ENCODE results near the gene PDE7B.
A peak's percentile ranks its signal among the peaks of the same experiment; 100 is the strongest.

Gene PDE7B

GRCh38 chr6:135895231-135895911 lies 43.9 kb downstream of the PDE7B start:
- TF ChIP-seq, protein P1, sequence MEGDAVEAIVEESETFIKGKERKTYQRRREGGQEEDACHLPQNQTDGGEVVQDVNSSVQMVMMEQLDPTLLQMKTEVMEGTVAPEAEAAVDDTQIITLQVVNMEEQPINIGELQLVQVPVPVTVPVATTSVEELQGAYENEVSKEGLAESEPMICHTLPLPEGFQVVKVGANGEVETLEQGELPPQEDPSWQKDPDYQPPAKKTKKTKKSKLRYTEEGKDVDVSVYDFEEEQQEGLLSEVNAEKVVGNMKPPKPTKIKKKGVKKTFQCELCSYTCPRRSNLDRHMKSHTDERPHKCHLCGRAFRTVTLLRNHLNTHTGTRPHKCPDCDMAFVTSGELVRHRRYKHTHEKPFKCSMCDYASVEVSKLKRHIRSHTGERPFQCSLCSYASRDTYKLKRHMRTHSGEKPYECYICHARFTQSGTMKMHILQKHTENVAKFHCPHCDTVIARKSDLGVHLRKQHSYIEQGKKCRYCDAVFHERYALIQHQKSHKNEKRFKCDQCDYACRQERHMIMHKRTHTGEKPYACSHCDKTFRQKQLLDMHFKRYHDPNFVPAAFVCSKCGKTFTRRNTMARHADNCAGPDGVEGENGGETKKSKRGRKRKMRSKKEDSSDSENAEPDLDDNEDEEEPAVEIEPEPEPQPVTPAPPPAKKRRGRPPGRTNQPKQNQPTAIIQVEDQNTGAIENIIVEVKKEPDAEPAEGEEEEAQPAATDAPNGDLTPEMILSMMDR (IDR thresholded peaks at IDR 0.05; ENCODE audit: low read depth, low read length), result no peak
- no peak for DNase-seq (ENCODE audit: low read depth in 2 of 2)
- no peak overlapping the region for H3K4me3 ChIP-seq (replicated peaks in 1 of 2; ENCODE audit: low read depth in 2 of 2, low read length in 2 of 2)

DNA sequence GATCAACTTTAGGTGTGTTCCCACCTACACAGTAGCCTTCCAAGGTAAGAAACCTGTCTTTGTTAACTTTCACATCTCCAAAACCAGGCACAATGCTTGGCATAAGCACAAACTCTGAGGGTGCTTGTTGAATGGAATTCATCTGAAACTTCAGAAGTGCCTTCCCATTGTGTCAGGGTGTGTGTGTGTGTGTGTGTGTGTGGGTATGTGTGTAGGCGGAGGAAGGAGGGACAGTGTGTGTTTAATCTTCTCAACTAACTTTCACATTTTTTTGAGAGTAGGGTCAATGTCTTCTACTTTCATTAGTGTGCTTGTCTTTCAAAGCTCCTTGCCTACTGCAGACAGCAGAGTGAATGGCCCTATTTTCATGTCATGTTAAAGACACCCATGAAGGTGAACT lies 45.6 kb downstream of the PDE7B start:
- DNase-seq (ENCODE audit: low read depth in 2 of 2), result no peak

GRCh38 chr6:135901774-135902524 lies 50.4 kb downstream of the PDE7B start:
- DNase-seq (ENCODE audit: low read depth in 2 of 2), result peak; percentile 95 to 97
- H3K4me3 ChIP-seq (replicated peaks in 1 of 2; ENCODE audit: low read depth in 2 of 2, low read length in 2 of 2), result peak overlapping the region in 1 of 2 donors; percentile 1
- TF ChIP-seq, protein P1 (IDR thresholded peaks at IDR 0.05; ENCODE audit: low read depth, low read length), result no peak

More for the DNA sequence above, 45.6 kb downstream of the PDE7B start:
- TF ChIP-seq, protein P1 (IDR thresholded peaks at IDR 0.05; ENCODE audit: low read depth, low read length), result no peak
- no peak overlapping the region for H3K4me3 ChIP-seq (replicated peaks in 1 of 2; ENCODE audit: low read depth in 2 of 2, low read length in 2 of 2)

DNA sequence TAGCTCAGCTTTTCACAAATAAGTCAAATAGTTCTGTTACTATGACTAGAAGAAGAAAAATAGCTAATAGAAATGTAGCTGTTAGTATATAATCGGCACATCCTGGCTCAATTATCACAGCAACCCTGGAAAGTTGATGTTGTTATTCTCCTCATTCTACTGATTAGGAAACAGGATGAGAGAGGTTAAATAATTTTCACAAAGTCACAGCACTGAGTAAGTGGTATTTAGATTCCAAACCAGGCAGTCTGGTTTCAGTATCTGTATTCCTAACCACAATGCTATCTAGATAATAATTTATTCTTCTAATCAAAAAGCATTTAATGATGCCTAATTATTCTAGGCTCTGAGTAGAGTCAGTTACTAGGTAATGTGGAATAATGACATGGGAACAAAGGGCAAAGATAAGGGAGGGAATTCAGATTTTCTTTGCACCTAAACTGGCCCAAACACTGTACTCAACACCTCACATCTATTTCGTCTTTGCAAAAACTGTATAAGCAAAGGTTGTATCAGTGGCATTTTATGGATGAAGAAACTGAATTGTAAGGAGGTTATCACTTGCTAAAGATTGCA lies 51.3 kb downstream of the PDE7B start:
- TF ChIP-seq, protein P1 (IDR thresholded peaks at IDR 0.05; ENCODE audit: low read depth, low read length), result no peak
- peak; percentile 36 to 49 for DNase-seq (ENCODE audit: low read depth in 2 of 2)
- no peak overlapping the region for H3K4me3 ChIP-seq (replicated peaks in 1 of 2; ENCODE audit: low read depth in 2 of 2, low read length in 2 of 2)

- TF ChIP-seq, protein P1 (IDR thresholded peaks at IDR 0.05; ENCODE audit: low read depth, low read length), result no peak
- H3K4me3 ChIP-seq (replicated peaks in 1 of 2; ENCODE audit: low read depth in 2 of 2, low read length in 2 of 2), result no peak overlapping the region
- peak in 1 of 2 donors; percentile 29 for DNase-seq (ENCODE audit: low read depth in 2 of 2)
Measured at GRCh38 chr6:135904666-135905065, 53.2 kb downstream of the PDE7B start.

GRCh38 chr6:135905604-135906300 lies 54.3 kb downstream of the PDE7B start:
- no peak overlapping the region for H3K4me3 ChIP-seq (replicated peaks in 1 of 2; ENCODE audit: low read depth in 2 of 2, low read length in 2 of 2)
- TF ChIP-seq, protein P1 (IDR thresholded peaks at IDR 0.05; ENCODE audit: low read depth, low read length), result no peak
- DNase-seq (ENCODE audit: low read depth in 2 of 2), result no peak

Data from cardiac fibroblast (primary cell).